NCI-H1436 treated with DMSO at 0.1 percent for 48 hours (cell line): ENCODE results near the gene EXOG.

Experiments used
- DNase-seq: peaks from one replicate; lab custom pipeline; 2025; lab: John Stamatoyannopoulos, UW

The EXOG gene

GRCh38 chr3:38548154-38548931 is 52.2 kb downstream of the EXOG start:
- no peak for DNase-seq

- no peak for DNase-seq
Measured at GRCh38 chr3:38549082-38549481, 52.9 kb downstream of the EXOG start.

GRCh38 chr3:38549486-38549885 is 53.3 kb downstream of the EXOG start:
- no peak for DNase-seq

- DNase-seq: no peak
Measured at GRCh38 chr3:38549957-38550840, 54.1 kb downstream of the EXOG start.

- no peak for DNase-seq
Measured at GRCh38 chr3:38551026-38551832, 55.1 kb downstream of the EXOG start.

- no peak for DNase-seq
Measured at GRCh38 chr3:38552364-38552763, 56.2 kb downstream of the EXOG start.

- no peak for DNase-seq
Measured at GRCh38 chr3:38553071-38553470, 56.9 kb downstream of the EXOG start.

- DNase-seq: no peak
Measured at GRCh38 chr3:38554127-38554827, 58.1 kb downstream of the EXOG start.

GRCh38 chr3:38555149-38555840 is 59.2 kb downstream of the EXOG start:
- DNase-seq: no peak

GRCh38 chr3:38555926-38556325 is 59.8 kb downstream of the EXOG start:
- no peak for DNase-seq

- no peak for DNase-seq
Measured at GRCh38 chr3:38556640-38557358, 60.7 kb downstream of the EXOG start.

- no peak for DNase-seq
Measured at GRCh38 chr3:38558864-38559263, 62.7 kb downstream of the EXOG start.

GRCh38 chr3:38560284-38560683 is 64.1 kb downstream of the EXOG start:
- no peak for DNase-seq

GRCh38 chr3:38560996-38561717 is 65.0 kb downstream of the EXOG start:
- DNase-seq: no peak

- DNase-seq: no peak
Measured at GRCh38 chr3:38561746-38562466, 65.8 kb downstream of the EXOG start.

- DNase-seq: no peak
Measured at GRCh38 chr3:38562467-38562925, 66.4 kb downstream of the EXOG start.

- DNase-seq: no peak
Measured at GRCh38 chr3:38563070-38563885, 67.1 kb downstream of the EXOG start.

- no peak for DNase-seq
Measured at GRCh38 chr3:38563886-38564270, 67.7 kb downstream of the EXOG start.
